Activated naive CD4-positive, alpha-beta T cell treated with anti-CD3 and anti-CD28 coated beads, Interleukin-2, amount 50 U/mL, for 16 hours (primary cell): ENCODE results near the gene SELENBP1.
"Not testable (repeated sequence)": the region's sequence is repeated elsewhere in the genome, so short reads cannot be mapped to it uniquely, and the experiment has no call there.

ENCODE experiments used
- DNase-seq: peaks from one replicate; pipeline ENCODE4 v3.0.0-alpha.2; 2020

The SELENBP1 gene

DNA sequence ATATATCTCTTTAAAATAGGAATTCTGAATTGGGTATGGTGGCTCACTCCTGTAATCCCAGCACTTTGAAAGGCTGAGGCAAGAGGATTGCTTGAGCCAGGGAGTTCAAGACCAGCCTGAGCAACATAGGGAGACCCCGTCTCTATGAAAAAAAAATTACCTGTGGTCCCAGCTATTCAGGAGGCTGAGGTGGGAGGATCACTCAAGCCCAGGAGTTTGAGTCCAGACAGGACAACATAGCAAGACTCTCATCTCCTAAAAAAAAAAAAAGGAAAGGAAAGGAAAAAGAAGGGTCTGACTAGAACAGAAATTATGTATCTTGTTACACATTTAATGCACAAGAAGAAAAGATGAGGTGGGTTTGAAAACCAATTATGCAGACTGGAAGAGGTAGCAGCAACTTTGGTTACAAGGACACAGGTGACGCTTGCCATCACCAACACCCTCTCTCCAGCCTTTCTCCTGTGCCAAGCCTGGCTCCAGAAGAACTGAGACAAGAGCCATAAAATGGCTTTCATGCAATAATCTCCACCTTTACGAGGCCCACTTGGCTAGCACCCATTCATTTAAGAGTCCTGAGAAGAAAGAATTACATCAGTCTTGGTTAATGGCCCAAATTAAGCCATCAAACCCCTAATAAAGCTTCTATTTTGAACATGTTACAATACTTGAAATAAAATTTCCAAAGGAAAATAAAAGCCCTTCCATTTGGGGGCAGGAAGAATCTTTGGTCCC lies 4.8 kb upstream of the SELENBP1 start:
- DNase-seq, result no peak

DNA sequence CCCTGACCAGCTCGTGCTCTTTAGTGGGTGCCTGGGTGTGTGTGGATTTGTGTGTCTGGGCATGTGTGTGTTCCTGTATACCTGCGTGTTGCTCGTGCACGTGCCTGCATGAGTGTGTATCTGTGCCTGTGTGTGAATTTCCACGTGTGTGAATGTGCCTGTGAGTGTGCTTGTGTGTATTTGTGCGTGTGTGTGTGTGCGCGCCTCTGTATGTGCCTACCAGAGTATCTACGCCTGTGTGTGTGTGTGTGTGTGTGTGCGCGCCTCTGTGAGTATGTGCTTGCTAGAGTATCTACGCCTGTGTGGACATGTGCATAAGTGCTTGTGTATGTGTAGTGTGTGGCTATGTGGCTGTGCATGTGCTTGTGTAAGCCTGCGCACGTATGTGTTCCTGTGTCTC lies 691 bp upstream of the SELENBP1 start:
- DNase-seq, result no peak

DNA sequence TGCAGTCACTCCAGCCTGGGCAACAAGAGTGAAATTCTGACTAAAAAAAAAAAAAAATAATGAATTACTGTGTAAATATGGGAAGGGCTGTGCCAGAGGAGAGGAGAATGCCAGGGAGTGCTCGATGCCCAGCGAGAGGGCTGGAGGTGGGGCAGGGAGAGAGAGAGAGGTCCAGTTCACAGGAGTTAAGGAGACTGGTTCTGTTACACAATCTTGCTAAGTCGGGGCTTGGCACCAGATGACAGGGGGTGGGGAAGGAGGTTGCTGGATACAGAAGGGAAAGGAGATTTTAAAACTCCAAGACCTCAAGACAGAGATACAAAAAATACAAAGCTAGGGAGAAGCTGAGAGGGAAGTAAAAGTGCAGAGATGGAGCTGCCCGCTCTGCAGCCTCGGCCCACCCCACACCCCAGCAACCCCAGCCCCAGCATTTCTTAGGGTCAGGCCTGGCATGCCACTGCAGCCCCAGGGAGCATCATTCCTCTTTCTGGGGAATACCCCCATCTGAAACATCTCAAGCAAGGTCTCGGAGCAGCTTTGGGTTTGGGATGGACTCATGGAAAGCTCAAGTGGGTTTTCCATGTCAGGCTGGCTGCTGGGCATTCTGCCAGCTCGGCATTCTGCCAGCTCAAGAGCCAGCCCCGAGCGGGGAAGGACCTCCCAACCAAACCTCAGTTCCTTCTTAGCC lies 991 bp downstream of the SELENBP1 start:
- DNase-seq, result no peak

GRCh38 chr1:151370211-151370911 lies 2.1 kb downstream of the SELENBP1 start:
- DNase-seq, result no peak

DNA sequence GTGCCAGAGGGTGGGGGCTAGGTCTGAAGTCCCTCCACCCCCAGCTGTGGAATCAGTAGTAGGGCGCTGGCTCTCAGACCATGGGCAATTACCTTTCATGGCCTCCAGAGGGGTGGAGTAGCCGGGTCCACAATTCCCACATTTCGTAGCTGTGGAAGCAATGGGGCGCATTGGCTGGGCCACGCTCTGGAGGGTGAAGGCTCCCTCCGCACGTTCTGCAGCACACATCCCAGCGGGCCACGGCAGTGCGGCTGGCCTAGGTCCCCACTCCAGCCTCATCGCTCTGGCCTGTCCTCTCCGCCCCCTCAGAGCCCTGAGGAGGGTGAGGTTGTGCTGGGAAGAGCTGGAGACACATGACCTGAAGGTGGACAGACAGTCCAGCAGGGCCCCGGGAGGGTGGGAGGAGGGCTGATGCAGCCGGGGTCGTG lies 2.9 kb downstream of the SELENBP1 start:
- no peak for DNase-seq

DNA sequence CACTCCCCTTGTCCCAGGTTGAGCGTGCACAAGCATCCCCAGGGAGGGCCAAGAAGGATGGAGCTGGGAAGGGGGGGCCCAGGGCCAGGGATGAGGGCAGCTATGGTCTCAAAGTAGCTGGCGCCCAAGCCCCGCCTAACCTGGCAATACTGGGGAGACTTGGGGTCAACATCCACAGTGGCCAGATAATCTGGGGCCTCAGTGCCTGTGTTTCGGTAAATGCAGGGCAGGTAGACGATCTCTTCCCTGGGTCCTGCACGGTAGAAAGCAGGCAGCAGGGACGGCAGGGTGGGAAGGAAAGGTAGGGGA lies 3.2 kb downstream of the SELENBP1 start:
- DNase-seq, result no peak

DNA sequence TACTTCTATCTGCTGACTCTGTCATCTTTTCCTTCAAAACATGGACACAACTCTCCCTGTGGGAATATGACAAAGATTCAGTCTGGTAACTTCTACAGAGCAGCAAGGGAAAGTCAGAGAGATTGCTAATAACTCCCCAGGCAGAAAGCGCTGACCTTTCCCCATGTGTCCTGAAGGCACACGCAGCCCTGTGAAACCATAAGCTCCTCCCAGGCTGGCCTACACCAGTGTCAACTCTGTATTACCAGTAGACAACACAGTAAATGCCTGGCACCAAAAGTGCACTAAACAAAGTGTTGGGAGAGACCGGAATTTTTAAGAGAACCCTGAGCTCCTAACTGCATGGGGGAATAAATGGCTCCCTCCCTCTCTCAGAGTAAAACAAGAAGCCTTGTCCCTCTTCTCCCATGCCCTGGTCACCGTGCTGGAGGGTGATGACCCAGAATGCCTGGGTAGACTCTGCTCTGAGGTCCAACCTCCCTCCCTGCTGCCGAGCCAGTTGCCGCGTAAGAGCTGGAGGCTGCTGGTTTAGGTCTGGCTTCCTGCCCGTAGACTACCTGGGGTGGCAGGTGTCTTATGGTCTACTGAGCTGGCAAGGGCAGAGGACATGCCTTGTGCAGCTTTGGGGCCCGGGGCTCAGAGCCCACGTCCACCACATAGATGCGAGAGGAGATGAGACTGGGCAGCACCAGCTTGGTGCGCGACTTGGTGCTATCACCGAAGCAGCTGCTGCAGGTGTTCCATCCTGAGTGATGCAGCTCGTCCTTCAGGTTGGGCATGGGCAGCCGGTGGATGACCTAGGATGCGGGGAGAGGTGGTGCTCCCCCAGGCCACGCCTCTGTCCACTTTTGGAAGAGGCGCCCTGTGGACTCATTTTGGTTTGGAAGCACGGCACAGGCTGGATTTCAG lies 3.9 kb downstream of the SELENBP1 start:
- no peak for DNase-seq

- DNase-seq, result no peak
Observed at GRCh38 chr1:151367658-151368392, 4.7 kb downstream of the SELENBP1 start.

DNA sequence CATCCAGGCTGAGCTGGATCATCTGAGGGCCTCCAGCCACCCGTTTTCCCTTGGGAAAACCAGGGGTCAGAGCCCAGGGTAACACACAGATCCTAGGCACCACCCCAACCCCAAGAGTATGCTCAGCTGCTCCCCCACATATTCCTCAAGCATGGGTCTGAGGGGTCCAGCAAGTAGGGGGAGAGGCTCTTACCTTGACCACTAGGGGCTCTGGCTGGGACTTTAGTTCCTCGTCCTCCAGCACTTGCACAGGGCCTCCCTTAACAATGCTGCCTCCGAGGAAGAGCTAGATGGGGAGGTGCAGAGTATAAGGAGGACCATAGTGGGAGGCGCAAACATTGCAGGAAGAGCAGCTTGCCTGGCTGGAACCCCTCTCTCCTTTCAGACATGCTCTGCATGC lies 7.5 kb downstream of the SELENBP1 start:
- DNase-seq, result no peak

DNA sequence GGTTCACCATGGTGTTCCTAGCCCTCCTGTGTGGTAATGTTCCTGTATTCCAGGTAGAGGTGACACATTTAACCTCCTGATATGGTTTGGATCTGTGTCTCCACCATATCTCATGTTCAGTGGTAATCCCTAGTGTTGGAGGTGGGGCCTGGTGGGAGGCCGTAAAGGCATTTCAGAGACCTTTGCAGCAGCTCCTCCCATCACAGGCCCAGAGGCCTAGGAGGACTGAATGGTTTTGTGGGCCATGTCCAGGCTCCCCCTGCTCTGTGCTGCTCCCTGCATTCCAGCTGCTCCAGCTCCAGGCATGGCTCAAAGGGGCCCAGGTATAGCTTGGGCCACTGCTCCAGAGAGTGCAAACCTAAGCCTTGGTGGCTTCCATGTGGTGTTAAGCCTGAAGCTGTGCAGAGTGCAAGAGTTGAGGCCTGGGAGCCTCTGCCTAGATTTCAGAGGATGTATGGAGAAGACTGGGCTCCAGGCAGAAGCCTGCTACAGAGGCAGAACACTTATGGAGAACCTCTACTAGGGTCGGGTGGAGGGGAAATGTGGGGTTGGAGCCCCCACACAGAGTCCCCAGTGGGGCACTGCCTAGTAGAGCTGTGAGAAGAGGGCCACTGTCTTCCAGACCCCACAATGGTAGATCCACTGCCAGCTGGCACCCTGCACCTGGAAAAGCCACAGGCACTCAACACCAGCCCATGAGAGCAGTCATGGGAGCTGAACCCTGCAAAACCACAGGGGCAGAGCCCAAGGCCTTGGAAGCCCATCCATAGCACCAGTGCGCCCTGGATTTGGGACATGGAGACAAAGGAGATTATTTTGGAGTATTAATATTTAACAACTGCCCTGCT lies 10.0 kb downstream of the SELENBP1 start:
- no peak for DNase-seq

DNA sequence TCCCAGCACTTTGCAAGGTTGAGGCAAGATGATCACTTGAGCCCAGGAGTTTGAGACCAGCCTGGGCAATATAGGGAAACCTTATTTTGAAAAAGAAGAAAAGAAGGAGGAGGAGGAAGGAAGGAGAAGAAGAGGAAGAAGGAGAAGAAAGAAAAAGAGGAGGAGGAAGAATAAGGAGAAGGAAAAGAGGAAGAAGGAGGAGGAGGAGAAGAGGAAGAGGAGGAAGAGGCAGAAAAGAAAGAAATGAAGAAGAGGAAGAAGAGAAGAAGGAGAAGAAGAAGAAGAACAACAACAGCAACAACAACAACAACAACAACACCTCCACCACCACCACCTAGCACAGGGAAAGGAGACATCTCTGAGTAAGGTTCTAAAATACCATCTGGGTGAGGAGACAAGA lies 10.6 kb downstream of the SELENBP1 start:
- DNase-seq, result no peak

DNA sequence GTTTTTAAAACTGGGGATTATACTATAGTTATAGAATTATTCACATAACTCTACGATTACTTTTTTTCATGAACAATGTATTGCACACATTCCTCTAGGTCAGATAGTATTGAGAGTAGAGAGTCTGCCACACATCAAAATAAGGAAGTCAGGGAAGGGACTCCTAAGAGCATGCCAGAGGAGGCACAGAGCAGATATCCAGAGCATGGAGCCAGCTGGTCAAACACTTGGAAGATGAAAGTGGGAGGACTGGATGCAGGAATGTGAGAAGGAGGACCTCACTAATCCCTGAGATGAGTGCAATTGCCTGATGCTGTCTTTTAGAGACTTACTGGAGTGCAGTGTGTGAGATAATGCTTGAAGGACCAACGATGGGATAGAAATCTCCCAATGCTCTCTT lies 15.8 kb downstream of the SELENBP1 start:
- DNase-seq, result no peak

GRCh38 chr1:151352021-151352718 lies 20.3 kb downstream of the SELENBP1 start:
- no peak for DNase-seq

GRCh38 chr1:151350323-151350722 lies 22.2 kb downstream of the SELENBP1 start:
- not testable (repeated sequence) for DNase-seq

DNA sequence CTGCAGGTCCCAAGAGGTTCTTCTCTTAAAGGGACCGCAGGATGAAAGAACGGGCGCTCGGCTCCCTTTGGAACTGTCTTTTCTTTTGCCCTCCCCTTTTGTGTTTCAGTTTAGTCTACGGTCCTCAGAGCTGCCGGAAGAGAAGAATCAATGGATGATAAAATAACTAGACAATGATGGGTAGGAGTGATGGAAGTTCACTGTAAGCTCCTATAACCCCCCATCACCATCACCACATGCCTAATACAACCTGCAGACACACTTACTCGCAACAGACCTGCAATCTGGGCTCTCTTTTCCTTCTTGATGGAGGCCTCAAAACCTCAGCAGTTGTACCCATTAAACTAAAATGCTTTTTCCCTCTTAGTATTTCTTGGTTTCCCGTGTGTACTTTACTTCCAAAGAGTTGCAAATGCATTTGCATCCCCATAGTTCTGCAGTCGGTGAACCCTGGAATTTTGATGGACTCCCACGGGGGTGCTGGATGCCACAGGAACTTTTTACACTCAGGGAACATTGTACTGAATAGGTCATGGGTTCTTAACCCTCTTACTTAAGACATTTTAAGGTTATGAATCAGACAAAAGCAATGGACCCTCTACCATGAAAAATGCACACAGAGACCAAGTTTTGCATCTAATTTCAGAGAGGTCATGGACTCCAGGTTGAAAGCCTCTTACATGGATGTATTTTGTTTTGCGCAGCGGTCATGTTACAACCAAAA lies 24.8 kb downstream of the SELENBP1 start:
- DNase-seq, result no peak

DNA sequence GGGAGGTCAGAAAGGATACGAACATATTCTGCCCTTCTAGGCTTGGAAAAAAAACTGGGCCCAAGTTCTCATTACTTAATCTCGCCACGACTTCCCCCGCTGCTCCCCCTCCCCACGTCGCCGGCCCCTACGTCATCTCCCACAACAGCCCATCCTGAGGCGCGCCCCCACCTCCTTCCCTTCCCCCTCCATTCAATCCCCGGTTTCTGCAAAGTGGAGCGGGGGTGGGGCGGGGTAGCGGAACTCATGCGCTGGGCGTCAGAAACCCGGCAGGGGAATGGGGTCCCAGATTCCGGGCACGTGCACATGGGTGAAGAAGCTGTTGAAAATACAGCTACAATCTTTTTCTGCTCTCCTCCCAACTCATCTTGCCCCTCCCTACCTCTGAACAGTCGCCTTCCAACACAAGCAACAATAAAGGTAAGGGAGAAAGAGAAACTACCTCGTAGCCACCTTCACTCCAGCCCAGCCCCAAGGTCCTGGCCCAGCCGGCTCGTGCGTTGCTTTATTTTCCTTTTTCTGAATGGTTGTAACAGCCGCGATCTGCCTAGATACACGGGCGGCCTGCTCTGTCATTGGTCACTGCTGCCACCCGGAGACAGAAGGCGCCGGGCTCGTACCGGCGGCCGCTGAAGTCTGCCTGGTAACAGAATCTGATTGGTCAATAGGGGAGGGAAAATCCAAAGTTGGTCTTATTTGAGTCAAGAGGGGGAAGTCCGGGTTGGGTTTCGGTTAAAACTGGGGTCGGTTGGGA lies 25.6 kb downstream of the SELENBP1 start, which contains the start of gene RFX5:
Gene RFX5, minus strand, starts transcription at position 484 of the 754 bp plus-strand sequence. CDS start 932 bp downstream, outside the sequence.
- DNase-seq, result peak; percentile 92

DNA sequence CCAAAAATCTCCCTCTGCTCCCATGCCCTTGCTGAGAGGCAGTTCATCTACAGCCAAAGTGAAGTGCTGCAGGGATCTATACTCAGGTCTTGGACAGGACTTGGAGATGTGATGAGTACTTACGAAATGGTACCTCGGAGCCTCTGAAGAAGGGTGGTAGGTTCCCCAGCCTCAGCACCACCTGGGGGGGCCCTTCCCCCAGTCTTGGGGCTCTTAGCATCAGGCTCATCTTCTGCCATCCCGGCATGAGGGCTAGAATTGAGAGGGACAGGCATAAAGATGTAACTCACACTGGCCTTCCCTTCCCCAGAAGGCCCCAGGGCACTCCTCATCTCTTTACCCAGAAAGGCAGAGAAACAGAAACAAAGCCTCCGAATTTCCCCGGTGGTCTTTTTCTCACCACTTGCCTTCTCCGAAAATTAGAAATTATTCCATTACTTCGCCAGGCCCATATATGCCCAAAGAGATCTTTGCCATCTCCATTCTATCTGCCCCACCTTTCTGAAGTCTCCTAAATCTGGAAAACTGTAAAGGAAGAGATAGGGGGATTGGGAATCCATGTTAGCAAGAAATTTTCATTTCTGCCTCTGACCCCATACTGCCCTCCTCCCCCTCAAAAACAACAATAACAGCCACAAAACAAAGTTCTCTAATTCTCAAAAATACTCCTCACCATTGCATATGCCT lies 26.3 kb downstream of the SELENBP1 start:
- no peak for DNase-seq

DNA sequence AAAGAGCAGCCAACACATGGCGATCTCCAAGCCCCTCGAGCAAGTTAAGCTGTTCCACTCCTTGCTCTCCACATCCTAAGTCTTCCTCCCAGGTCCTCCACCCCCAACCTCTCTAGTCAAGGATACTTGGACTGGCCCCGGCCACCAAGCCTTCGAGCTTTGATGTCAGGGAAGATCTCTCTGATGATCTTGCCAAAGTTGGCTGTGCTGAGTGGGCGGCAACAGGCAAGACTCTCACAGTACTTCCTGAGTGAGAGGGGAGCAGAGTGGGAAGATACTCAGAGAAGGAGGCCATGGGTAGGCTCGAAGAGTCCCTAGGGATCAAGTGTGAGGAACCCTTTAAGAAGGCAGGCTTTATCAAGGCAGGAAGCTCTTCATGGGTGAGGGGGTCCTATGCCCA lies 28.2 kb downstream of the SELENBP1 start:
- no peak for DNase-seq
